Activated gamma-delta T cell treated with Interleukin-2 at 50 U/mL for 16 hours (primary cell): ENCODE measurements around the gene RNASE4.
"Not testable (repeated sequence)": the region's sequence is repeated elsewhere in the genome, so short reads cannot be mapped to it uniquely, and the experiment has no call there.

ENCODE experiments used
- DNase-seq: peaks from one replicate; pipeline ENCODE4 v3.0.0-alpha.2; 2020

Gene RNASE4

DNA sequence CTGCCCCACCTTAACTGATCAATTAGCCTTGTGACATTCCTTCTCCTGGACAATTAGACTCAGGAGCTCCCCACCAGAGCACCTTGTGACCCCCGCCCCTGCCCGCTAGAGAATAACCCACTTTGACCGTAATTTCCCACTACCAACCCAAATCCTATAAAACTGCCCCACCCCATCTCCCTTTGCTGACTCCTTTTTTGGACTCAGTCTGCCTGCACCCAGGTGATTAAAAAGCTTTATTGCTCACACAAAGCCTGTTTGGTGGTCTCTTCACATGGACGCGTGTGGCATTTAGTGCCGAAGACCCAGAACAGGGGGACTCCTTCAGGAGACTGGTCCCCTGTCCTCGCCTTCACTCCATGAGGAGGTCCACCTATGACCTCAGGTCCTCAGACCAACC lies 16.6 kb downstream of the RNASE4 start:
- not testable (repeated sequence) for DNase-seq

DNA sequence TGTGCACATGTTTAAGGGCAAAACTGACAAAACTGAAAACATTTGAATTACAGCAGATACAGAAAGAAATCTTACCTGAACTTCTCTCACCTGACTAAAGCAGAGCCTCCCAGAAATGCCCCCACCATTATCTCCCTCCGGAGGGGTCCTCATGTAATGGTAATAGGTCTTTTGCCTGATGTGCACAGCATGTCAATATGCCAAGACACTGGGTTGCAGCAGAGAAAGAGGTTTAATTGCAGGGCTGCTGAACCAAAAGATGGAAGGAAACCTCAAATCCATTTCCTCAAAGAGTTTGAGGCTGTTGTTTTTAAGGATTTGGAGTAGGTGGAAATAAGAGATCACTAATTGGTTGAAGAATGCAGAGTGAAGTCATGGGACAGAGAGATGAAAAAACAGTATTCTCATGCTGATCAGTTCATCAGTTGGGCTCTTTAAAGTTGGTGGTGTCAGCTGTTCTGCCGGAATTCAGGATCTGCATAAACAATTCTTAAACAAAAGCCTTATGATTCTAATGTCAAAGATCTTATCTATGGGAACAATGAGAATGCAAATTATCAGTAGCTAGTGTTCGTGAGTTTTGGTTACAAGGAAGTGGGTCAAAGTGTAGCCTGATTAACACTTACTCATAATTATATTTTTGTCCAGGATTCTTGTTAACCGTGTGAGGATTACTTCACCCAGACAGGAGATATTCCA lies 22.4 kb downstream of the RNASE4 start:
- DNase-seq = no peak

- DNase-seq = no peak
Measured at GRCh38 chr14:20707622-20708021, 23.3 kb downstream of the RNASE4 start.

GRCh38 chr14:20711261-20711660 lies 26.9 kb downstream of the RNASE4 start:
- no peak for DNase-seq

- no peak for DNase-seq
Measured at GRCh38 chr14:20711685-20712084, 27.3 kb downstream of the RNASE4 start.

DNA sequence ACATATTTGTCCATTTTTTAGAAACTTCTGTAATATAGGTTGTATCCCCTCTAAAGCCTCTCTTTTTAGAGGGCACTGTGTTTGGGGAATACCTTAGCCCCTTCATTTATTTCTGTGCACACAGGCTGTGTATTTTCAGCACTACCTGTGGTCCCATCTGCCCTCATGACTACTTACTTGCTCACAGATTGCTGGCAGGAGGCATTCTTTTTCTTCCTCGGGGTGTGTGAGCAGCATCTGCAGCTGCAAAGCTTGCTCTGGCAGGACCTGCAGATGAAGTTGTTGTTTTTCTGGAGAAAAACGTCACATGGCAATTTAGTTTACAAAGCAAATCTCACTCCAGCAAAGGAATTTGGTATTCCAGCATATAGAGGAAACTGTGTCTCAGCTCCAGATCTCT lies 28.5 kb downstream of the RNASE4 start:
- DNase-seq = no peak

- no peak for DNase-seq
Measured at GRCh38 chr14:20714593-20715250, 30.4 kb downstream of the RNASE4 start.

DNA sequence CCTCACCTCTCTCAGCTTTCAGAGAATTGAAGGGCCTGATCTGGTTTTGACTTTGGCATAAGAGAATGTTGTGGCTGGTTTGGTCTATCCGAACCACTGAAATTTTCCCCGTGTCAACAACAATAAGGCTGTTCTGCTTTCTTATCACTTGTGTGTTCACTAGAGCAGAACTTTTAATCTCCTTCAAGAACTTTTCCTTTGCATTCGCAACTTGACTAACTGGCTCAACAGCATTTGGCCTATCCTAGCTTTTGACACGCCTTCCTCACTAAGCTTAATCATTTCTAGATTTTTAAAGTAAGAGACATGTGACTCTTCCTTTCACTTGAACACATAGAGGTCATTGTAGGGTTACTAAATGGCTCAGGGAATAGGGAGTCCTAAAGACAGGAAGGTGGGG lies 35.4 kb downstream of the RNASE4 start:
- no peak for DNase-seq

DNA sequence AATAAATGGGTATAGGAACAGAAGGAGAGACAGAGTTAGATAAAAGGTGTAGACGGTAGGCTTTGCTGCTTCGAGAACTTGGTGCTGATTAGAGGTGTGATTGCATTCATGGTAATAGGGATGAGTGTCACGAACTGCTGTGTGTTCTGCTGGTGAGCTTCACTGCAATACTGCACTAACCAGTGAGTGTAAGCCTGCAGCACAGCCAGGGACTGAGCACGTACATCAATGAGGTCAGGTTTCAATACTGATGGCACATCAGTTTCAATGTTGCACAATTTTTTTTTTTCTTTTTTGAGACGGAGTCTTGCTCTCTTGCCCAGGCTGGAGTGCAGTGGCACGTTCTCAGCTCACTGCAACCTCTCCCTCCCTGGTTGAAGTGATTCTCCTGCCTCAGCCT lies 36.4 kb downstream of the RNASE4 start:
- no peak for DNase-seq

DNA sequence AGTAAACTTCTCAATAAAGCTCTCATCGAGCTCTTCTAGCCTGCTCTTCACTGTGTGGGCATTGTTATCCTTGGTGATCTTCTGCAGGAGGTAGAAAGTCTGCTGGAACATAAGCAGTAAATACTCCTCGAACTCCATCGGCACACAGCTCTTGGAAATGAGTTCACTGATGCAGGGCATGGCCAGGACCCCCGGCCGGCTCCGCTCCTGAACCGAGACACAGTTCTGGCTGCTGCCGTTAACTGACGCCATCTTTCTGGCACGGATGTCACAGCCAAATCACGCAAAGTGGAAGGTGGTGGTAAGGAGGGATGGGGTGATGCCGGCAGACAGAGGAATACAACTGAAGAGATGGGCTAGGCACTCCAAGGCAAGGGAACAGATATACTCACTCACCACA lies 37.7 kb downstream of the RNASE4 start:
- no peak for DNase-seq

DNA sequence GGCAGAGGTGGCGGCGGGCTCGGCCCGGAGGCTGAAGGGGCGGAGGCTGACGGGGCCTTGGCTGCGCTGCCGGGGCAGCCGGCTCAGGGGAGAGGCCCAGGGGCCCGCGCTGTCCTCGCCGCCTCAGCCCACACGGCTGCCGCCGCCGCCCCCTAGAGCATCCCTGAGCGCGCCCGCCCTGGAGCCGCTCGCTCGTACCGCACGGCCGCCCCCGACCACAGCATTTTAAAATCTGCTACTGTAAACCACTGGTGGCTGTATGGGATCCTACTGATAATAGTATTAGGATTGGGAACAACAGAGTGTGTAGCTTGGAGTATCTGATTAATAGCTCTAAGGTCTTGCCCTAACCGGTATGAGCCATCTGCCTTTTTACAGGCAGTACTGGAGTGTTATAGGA lies 39.1 kb downstream of the RNASE4 start:
- DNase-seq = no peak

DNA sequence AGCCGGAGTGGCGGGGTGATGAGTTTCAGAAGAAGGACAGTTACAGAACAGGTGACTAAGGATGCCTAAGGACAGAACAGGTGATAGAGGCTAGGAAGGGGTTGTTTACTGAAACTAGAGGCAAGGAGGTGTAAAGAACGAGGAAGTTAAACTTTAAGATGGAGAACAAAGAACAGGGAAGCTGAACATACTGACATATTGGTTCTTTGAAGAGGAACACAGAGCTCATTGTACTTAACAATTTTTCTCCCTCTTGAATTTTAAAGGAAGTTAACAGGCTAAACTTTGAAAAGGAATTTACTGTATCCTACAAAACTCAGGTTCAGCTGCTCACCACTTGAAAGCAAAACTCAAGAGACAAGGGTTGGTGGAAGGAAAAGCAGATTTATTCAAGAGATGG lies 41.8 kb downstream of the RNASE4 start:
- DNase-seq = not testable (repeated sequence)

GRCh38 chr14:20726531-20726930 lies 42.2 kb downstream of the RNASE4 start:
- no peak for DNase-seq

DNA sequence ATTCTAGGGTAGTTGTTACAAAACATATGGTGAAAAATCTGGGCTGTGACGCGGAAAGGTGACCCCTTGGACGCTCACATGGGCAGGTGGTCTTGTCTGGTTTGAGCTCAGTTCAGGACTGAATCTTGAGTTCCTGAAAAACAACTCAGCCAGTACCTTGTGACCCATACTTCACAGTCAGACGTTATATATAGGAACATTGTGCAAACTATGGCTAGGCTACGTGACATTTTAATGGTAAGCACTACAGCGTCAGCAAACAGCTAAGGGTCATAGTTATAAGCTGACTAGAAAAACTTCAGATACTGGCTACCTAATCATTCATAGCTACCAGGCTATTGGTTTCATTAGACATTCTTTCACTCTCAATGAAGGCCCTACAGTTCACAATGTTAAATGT lies 46.5 kb downstream of the RNASE4 start:
- DNase-seq = no peak

GRCh38 chr14:20732477-20732876 lies 48.1 kb downstream of the RNASE4 start:
- no peak for DNase-seq

DNA sequence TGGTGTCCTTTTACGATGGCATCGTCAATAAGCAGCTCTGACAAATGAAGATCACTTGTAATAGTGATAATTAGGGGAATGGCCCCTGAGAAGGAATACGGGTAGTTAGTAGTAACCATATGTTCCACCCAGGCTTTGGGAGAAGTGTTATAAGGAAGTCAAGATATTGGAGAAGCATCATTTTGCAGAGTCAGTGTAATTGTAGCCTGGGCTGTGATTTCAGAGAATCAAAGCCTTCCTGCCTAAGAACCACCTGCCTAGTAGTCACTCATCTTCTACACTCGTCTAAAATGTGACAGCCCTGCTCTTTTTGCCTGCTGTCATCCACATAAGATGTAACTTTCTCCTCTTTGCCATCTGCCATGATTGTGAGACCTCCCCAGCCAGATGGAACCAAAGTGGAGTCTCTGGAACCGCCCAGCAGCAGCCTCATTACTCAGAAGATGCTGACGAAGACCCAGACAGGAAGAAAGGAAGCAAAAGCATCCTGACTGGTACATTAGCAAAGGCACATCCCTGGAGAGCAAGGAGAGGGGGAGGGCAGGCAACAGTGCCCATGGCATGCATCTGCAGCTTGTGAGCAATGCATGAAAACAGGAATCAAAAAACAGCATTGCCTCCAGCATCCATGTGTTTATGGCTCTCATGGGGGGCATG lies 48.7 kb downstream of the RNASE4 start:
- no peak for DNase-seq

DNA sequence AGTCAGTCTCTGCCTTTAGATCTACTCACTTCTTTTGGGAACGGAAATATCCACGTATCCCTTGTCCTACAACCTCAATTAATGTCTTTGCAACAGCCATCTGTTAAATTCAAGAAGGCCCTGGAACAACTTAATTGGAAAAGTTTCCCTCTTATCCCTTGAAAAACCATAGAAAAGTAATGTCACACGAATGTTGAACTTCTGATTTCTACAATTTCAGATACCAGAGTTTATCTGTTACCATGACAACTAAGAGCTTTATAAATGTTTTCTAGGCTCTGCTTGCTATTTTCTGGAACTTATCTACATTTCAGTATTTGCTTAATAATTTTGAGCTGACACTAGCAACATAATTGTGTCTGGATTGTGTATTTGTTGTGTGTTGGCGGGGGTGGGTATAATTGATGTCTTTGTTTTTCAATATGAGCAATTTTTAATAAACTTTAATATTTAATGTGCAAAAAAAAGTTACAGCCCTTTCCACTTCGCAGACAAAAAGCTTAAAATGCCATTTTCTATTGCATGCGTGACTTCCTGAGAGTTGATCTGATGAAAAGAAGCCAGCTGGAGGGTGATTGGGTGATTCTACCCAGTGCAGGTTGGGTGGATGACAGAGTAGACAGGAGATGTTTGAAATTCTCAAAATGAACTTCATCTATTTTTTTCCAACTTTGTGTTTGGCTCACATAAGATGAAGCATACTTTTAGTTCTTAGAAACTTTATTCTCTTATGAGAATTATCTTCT lies 49.5 kb downstream of the RNASE4 start:
- no peak for DNase-seq

GRCh38 chr14:20734430-20734806 lies 50.1 kb downstream of the RNASE4 start:
- DNase-seq = no peak

- DNase-seq = not testable (repeated sequence)
Measured at GRCh38 chr14:20738292-20738691, 53.9 kb downstream of the RNASE4 start.

GRCh38 chr14:20742132-20742531 lies 57.8 kb downstream of the RNASE4 start:
- no peak for DNase-seq

DNA sequence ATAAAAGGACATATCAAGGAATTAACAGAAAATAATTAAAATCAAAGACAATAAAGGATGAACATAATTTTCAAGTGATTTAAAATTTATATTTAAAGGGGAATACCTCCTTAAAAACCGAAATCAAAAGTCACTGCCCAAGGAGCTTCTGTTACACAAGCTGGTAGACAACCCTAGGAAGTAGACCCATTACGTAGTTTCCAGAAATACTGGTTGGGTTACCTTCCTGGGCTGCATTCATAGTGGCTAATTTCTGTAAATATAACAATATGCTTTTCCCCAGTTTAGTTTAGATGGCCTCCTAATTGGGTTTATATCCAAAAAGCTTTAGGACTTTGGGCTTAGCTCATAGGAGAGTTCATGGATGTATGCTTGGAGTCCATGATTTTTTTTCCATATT lies 59.2 kb downstream of the RNASE4 start:
- DNase-seq = no peak

GRCh38 chr14:20745571-20746358 lies 61.4 kb downstream of the RNASE4 start, which contains the start of gene EDDM3A:
EDDM3A (plus strand) TSS chr14:20745887; CDS start chr14:20747581, 1,694 bp downstream.
- DNase-seq = no peak

DNA sequence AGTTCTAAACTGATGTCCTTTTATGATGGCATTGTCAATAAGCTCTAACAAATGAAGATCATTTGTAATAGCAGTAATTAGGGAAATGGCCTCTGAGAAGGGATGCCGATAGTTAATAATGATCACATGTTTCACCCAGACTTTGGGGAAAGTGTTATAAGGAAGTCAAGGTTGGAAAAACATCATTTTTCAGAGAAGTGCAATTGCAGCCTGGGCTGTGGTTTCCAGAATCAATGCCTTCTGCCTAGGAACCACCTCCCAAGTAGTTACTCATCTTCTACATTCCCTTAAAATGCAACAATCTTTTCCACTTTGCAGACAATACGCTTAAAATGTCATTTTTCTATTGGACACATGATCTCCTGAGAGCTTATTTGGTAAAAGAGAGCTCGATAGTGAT lies 62.2 kb downstream of the RNASE4 start:
- no peak for DNase-seq
